C4-2B (cell line): Measurements from ENCODE around the gene ZNF215.
"Not testable (repeated sequence)": the region's sequence is repeated elsewhere in the genome, so short reads cannot be mapped to it uniquely, and the experiment has no call there.

Experiments used
- H3K27ac ChIP-seq: fragments of 450-650 bp; 2 replicates; pipeline ENCODE4 v1.5.1; 2017
- CTCF ChIP-seq: fragments of 450-650 bp; conservative IDR thresholded peaks from 2 replicates; pipeline ENCODE4 v1.5.1; 2017; ENCODE audit warnings: mild to moderate bottlenecking
- ZFX ChIP-seq: fragments of 450-650 bp; IDR thresholded peaks from 2 replicates; pipeline ENCODE4 v1.6.1; 2017

The ZNF215 gene

GRCh38 chr11:6926208-6927029, at the start of gene ZNF215:
ZNF215 (plus strand) TSS chr11:6926426; CDS start chr11:6932273, 5,847 bp downstream.
- TF ChIP-seq CTCF (no peak), ZFX (peak; percentile 55; the same call in 1 of the 2 replicates)
- H3K27ac ChIP-seq, result peak within 1 kb of the TSS; percentile 79

- H3K27ac ChIP-seq, result no peak overlapping the region
- no peak for TF ChIP-seq ZFX
- TF ChIP-seq CTCF, result no peak
These were observed 49.3 kb upstream of the ZNF215 start for GRCh38 chr11:6876914-6877313.

- no peak for TF ChIP-seq CTCF
- no peak for TF ChIP-seq ZFX
- H3K27ac ChIP-seq, result no peak overlapping the region
These were observed 43.5 kb upstream of the ZNF215 start for GRCh38 chr11:6882751-6883150.

- H3K27ac ChIP-seq, result not testable (repeated sequence)
These were observed 38.5 kb upstream of the ZNF215 start for GRCh38 chr11:6887711-6888110.

- TF ChIP-seq CTCF, result no peak
- no peak for TF ChIP-seq ZFX
- no peak overlapping the region for H3K27ac ChIP-seq
These were observed 37.4 kb upstream of the ZNF215 start for GRCh38 chr11:6888830-6889229.

- no peak overlapping the region for H3K27ac ChIP-seq
- TF ChIP-seq ZFX, result no peak
- no peak for TF ChIP-seq CTCF
These were observed 36.4 kb upstream of the ZNF215 start for GRCh38 chr11:6889835-6890234.

GRCh38 chr11:6892400-6892799, 33.8 kb upstream of the ZNF215 start, which contains the start of gene OR2D2:
OR2D2 (minus strand) TSS chr11:6892500; CDS start chr11:6892500, 0 bp downstream.
- no peak for TF ChIP-seq ZFX
- TF ChIP-seq CTCF, result no peak

GRCh38 chr11:6894097-6894496, 32.1 kb upstream of the ZNF215 start:
- TF ChIP-seq CTCF (no peak), ZFX (no peak)
- H3K27ac ChIP-seq, result no peak overlapping the region

More at GRCh38 chr11:6892400-6892799, 33.8 kb upstream of the ZNF215 start, which contains the start of gene OR2D2:
- no peak within 1 kb of the TSS for H3K27ac ChIP-seq
